SW 1271 (cell line): Measurements from ENCODE around the gene HTR4.
"Not testable (repeated sequence)": the region's sequence is repeated elsewhere in the genome, so short reads cannot be mapped to it uniquely, and the experiment has no call there.

Experiments used
- DNase-seq, 2 experiments: peaks; one replicate each; lab custom pipeline; 2025; lab: John Stamatoyannopoulos, UW

Gene HTR4, protein sequence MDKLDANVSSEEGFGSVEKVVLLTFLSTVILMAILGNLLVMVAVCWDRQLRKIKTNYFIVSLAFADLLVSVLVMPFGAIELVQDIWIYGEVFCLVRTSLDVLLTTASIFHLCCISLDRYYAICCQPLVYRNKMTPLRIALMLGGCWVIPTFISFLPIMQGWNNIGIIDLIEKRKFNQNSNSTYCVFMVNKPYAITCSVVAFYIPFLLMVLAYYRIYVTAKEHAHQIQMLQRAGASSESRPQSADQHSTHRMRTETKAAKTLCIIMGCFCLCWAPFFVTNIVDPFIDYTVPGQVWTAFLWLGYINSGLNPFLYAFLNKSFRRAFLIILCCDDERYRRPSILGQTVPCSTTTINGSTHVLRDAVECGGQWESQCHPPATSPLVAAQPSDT

DNA sequence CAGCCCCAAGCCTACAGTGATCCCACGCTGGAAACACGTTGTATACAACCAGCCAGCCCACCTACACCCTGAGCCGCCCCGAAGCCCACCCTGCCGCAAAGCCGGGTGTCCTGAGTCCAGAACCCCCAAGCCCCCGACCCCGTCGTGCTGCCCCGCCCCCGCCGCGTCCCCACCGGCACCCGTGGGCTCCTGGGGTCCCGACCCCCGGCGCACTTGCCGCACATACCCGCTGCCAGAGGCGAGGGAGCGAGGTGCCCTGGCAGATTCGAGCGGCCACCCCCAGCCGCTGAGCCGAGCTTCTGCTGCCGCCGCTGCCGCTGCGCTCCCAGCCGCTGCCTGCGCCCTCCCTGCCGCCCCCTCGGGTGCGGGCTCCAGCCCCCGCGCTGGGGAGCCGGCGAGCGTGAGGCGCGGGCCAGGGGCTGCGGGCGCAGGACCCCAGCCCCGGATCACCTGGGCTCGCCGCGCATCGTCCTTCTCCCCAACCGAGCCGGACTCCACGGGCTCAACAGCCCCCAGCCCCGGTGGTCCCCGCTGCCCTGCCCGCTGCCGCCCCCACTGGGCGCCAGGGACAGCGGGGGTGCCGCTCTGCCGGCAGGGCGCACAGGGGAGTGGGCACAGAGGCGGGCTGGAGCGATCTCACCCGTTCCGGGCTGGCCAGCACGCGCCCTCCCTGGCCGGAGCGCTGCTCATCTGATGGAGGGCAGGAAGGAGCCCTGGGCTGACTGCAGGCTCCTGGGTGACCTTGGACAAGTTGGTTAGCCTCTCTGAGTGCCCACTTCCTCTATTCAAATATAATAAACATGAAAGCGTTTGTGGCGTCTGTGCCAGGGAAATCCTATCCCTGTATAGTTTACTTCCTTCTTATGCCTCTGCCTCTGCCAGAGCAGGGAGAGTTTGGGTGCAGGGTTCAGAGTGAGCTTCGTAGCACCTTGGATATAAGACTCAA is at the start of gene HTR4:
HTR4 (minus strand) TSS at position 692 of the 946 bp plus-strand sequence. CDS start 17,513 bp downstream, outside the sequence.
- DNase-seq = no peak

DNA sequence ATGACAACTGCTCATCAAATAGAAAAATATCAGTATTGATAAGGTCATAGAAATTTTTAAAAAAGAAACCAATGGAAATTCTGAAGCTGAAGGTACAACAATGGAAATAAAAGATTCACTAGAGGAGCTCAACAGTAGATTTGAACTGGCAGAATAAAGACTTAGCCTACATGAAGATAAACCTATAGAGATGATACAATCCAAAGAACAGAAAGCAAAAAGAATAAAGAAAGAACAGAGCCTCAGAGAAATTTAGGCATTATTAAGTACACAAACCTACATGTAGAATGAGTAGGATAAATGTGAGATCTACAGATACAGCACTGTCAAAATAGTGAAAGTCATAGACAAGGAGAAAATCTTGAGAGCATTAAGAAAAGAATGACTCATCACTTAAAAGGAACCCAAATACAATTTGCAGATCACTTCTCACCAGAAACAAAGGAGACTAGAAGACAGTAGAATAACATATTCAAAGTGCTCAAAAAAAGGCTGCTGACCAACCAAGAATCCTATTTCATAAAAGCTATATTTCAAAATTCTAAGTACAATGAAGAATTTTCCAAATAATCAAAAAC is 47.8 kb upstream of the HTR4 start:
- DNase-seq = no peak

DNA sequence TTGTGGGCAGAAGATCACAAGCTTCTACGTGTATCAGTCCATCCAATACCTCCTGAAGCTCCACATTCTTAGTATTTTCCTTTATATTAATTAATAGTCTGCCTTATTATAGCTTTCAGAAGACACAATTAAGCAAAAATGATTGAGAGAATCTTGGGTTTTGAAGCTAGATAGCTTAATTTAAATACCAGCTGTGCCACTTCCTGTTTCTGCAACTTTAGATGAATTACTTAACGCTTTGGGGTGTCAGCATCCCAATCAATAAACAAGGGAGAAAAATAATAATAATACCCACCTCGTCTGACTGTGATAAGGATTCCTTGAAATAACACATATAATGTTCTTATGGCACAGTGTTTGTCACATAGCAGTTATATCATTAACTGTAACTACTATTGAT is 44.7 kb upstream of the HTR4 start:
- no peak for DNase-seq

DNA sequence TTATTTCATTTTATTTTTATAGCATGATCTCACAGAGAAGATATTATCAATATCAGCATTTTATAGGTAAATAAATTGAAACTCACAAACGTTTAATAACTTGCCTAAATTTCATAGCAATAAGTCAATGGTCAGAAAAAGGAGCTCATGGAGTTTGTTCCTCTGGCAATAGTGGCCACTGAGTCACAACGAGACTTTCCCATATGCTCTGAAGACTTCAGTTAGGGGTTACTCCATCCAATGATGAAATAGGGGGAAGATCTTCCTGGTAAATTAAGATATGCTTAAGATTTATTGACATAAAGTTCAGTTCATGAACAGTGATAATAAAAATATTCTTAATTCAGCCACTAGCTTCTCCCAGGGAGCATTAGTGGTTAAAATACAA is 43.5 kb upstream of the HTR4 start:
- DNase-seq = no peak

DNA sequence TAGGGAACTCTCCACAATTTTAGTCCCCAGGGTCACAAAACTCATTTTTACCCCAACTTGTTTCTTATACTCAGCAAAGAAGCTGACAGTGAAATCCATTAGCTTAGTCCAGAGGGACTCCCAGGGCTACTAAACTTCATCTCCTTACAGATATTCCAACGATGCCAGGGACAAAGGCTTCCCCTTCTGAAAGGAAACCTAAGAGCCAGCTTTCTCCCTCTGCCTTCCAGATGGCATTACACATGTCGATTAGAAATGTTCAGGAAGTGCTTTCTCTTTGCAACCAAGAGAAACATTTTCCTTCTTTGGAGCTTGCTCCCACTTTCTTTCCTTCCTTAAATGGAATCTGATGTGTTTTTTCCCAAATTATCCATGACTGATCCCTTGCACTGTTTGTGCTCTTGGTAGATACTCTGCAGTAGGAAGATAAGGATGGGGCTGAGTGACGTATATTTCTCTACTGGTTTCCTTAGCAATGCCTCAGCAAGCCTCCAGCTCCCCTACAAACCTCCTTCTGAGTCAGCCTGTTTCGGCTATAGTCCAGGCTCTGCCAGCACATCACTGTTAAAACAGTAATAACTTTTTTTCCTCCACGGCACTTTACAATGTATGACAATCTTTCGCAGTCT is 43.0 kb upstream of the HTR4 start:
- DNase-seq = peak in 1 of 2 experiments; percentile 4

DNA sequence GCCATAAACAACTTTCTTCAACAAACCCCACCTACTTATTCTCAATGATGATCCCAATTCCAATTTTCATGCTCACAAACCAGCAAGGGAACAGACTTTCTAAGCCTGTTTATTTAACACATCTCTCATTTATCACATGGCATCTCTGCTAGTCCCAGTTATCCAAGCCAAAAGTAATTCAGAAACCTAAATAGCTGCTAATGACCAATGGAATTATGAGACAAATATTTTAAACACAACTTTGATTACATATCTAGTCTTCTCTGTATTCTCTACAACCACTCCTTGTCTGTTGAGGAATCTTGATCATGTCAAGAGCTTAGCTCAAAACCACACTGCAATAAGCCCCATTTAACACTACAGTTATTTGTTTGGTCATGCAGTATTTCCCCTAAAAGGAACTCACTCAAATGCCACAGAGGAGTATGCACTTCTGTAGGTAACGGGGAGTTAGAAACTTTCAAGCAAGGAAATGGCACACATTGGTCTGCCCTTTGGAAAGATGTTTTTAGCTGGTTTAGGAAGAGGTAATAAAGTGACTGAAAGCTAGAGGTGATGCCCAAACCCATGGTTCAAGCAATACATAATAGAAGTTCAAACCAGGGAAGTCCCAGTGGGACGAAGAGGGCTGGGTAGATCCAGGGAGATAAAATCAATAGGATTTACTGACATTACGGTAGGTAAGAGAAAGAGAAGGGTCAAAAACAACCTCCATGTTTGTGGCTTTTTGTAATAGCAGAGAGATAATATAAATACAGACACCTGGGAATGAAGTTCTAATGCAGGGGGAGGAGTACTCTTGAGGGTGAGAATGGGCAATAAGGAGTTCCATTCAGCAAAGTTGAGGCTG is 42.1 kb upstream of the HTR4 start:
- no peak for DNase-seq

DNA sequence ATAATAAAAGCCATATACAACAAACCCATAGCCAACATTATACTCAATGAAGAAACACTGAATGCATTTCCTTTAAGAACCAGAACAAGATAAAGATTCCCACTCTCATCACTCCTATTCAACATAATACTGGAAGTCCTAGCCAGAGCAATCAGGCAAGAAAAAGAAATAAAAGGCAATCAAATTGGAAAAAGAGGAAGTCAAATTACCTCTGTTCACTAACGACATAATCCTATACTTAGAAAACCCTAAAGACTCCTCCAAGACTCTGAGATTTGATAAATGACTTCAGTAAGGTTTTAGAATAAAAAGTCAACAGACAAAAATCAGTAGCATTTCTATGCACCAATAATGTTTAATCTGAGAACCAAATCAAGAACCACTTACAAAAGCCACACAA is 36.6 kb upstream of the HTR4 start:
- DNase-seq = no peak

DNA sequence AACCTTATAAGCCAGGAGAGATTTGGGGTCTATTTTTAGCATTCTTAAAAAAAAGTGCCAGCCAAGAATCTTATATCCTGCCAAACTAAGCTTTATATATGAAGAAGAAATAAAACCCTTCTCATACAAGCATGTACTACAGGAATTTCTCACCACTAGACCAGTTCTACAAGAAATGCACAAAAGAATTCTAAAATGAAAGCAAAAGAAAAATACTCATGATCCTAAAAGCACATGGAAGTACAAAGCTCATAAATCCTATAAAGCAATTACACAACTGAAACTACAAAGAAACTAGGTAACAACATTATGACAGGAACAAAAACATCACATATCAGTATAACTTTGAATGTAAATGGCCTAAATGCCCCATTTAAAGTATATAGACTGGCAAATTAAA is 34.5 kb upstream of the HTR4 start:
- no peak for DNase-seq

DNA sequence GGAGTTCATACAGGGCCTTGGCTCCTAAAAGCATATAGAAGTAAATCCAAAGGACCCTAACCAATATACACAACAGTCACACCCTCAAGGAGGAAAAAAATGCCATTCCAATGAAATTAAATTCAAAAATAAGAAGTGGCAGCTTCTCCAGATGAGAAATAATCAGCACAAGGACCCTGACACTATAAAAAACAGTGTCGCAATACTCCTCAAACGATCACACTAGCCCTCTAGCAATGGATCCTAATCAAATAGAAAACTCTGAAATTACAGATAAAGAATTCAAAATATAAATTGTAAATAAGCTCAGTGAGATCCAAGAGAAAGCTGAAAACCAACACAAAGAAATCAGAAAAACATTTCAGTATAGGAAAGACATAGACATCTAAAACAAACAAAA is 33.5 kb upstream of the HTR4 start:
- DNase-seq = no peak

DNA sequence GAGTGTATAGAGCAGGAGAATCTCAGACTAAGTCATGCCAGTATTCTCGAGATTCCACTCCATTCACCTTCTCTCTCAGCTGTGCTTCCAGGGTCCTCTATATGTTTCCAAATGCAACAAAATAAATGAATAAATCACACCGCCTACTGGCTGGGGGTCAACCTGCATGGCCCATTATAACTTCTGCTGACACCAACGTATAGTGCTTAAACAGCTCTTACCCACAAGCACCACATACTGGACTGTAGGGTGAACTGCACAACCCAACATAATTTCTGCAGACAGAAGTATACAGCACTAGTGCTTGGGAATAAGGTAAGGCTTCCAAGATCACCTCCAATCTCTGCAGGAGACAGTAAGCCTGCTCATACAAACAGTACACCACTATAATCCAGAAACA is 33.1 kb upstream of the HTR4 start:
- peak in 1 of 2 experiments; percentile 26 for DNase-seq

DNA sequence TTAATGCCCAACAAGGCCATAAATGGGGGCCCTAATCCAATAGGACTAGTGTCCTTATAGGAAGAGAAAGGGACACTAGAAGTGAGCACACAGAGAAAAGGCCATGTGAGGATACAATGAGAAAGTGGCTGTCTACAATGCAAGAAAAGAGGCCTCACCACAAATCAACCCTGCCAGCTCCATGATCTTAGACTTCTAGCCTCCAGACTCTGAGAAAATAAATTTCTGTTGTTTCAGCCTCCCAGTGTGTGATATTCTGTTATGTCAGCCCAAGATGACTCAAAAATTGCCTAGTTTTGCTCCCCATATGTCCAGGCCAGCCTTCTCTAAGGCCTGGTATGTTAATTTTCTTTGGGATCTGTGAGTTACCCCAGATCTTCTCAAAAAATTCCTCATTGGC is 32.3 kb upstream of the HTR4 start:
- DNase-seq = no peak

DNA sequence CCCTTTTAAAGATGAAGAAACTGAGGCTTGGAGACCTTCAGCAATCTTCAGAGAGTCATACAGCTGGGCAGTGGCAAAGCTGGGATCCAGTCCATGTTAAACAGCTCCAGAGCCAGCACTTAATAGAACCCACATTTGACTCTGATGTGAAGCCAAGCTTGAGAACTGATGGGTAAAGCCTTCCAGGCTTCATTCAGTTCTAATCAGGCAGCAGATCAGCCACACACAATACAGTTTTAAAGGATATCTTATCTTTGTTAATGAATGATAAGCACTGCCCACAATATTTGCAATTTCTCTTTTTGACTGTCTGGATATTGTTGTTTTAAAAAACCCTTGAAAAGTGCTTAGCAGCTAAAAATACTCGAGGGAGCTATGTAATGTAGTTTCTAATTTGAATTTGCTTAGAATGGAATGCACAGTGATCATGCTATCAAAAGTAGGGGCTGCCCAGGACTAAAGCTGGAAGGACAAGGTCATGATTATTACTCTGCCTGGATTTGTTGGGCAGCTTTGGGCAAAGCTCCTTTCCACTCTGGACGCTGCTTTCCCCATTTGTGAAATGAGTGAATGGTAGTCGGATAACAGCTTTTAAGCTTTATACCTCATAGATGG is 31.3 kb upstream of the HTR4 start:
- DNase-seq = no peak

DNA sequence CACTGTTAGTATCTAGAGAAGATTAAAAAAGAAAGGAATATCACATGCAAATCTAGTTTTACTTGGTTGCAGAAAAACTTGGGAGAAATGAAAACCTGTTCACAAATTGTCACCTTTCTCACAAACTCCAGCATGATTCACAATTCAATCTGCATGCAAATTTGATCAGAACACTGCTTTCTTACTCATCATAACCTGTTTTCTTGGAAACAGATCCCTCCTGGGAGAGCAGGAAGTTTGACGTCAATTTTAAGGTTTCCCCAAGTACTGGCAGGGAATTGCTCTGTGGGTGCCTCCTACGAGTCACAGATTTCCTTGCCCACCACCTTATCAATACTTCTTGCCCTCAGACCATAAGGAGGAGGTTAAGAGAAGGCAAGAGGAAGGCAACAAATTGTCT is 30.2 kb upstream of the HTR4 start:
- DNase-seq = no peak

DNA sequence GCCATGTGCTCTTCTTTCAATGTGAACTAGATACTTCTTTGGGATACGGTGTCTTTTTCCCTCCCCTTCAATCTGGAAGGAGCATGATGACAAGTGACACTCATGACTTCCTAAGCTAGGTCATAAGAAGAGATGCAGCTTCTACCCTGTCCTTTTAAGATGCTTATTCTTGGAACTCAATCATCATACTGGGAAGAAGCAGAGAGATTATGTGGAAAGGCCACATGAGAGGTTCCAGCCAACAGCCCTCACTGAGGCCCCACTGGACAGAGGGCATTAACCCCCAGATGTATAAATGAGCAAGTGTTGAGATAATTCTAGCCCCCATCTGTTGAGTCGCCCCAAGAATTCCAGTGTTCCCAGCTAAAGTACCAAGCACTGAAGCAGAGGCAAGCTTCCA is 29.3 kb upstream of the HTR4 start:
- no peak for DNase-seq

DNA sequence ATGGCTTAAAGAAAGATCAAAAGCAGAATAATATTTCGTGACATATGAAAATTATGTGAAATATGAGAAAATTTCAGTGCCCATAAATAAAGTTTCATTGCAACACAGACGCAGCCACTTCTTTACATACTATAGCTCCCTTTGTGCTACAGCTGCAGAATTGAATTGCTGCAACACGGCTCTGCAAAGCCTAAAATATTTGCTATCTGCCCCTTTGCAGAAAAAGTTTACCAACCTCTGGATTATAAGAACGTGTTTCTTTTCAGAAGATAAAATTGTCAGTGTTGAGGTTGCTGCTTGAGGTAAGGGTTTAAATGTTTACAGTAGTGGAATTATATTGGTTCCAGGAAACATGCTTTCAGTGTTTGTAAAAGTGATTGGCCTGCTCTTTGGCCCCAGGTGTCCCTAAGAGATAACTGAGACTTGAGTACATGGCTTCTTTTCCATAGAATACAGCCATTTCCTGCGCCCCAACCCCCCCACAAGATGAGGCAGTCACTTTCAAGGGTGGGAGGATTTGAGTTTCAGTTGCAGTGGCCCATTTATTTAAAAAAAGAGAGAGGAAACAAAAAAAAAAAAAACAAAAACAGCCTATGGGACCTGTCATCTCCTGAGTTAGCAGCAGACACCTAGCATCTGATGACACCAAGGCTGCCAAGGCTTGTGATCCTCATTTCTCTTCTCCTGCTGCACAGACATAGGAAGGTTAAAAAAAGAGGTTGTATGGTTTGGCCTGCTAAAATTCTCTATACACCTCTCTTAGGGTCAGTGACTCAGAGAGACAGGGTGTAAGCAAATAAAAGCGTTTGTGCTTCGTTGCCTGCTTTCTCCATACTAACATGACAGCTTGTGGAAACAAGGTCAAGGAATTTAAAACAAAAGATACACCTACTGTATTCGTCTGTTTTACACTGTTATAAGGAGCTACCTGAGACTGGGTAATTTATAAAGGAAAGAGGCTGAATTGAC is 28.0 kb upstream of the HTR4 start:
- no peak for DNase-seq

DNA sequence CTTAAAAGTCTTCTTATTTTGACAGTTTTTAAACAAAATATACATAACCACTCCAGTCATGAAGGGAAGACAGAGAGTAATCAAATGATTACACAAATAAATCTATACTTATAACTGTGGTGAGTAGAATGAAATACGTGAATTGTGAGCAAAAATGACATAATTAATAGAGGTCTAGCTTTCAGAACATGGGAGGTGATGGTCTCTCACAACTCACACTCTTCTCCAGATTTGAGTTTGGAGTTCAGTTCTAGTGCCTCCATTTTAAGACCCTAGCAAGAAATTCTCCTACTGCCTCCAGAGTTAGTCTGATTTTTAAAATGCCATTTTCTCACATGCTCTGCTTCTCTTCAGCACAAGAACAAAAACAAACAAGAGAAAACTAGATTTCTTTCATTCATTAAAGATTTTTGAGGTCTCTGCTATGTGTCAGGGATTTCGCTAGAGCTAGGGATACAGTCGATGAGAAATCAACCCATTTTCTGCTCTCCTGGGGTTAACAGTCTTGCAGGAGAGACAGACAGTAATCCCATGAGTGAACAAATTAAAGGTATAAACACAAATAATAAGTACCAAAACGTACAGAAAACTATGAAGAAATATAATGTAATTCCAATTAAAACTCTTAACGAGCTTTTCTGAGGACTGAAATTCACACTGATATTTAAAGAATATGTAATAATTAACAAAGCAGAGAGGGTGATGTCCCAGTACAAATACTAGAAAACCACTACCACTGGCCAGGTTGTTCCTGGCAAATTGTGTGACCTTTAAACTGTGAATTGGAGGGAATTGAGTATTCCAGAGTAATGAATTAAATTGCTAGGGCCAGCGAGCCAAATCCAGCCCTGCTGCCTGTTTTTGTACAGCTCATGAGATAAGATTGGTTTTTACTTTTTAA is 27.1 kb upstream of the HTR4 start:
- no peak for DNase-seq

DNA sequence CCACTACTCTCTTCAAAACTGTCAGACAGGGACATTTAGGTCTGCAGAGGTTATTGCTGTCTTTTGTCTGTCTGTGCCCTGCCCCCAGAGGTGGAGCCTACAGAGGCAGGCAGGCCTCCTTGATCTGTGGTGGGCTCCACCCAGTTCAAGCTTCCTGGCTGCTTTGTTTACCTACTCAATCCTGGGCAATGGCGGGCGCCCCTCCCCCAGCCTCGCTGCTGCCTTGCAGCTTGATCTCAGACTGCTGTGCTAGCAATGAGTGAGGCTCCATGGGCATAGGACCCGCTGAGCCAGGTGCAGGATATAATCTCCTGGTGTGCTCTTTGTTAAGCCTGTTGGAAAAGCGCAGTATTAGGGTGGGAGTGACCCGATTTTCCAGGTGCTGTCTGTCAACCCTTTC is 19.4 kb upstream of the HTR4 start:
- DNase-seq = not testable (repeated sequence)

DNA sequence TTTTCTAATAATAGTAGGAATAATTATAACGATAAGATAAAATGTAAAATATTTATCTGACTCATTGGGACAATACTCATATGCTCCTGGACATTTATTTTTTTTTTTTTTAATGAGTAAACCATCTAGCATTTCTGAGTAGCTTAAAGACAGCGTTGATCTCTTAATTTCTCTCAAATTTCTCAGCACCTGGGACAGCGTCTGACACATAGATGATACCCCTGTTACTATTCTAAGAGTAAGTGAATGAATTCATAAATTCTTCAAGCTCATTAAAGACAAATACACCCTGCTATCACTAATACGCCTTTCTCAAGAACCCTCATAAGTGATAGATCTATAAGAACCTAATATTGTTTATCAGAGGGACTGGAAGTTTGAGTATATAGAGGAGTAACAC is 12.0 kb upstream of the HTR4 start:
- no peak for DNase-seq

DNA sequence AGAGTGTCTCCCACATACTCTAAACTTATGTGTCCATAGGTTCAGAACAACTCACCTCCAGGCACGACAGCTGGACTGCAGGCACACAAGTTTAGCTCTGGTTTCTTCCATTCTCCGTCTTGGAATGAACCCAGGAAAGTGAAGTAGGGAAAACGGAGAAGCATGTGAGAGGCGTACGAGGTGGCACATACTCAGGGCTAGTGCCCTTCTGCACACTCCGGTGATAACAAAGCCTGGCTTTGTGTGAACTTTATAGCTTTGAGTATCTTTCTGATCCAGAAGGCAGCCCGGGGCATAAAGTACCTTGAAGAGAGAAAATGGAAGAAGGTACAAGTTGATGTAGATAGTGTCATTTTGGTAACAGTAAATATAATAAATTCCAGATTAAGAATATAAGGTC is 11.1 kb upstream of the HTR4 start:
- no peak for DNase-seq
